DMS79 treated with DMSO at 0.1 percent for 48 hours (cell line): Measurements from ENCODE around the gene ZNF311.
"Not testable (repeated sequence)": the region's sequence is repeated elsewhere in the genome, so short reads cannot be mapped to it uniquely, and the experiment has no call there.

Experiments
- DNase-seq: peaks from one replicate; lab custom pipeline; 2025; lab: John Stamatoyannopoulos, UW

ZNF311 gene

DNA sequence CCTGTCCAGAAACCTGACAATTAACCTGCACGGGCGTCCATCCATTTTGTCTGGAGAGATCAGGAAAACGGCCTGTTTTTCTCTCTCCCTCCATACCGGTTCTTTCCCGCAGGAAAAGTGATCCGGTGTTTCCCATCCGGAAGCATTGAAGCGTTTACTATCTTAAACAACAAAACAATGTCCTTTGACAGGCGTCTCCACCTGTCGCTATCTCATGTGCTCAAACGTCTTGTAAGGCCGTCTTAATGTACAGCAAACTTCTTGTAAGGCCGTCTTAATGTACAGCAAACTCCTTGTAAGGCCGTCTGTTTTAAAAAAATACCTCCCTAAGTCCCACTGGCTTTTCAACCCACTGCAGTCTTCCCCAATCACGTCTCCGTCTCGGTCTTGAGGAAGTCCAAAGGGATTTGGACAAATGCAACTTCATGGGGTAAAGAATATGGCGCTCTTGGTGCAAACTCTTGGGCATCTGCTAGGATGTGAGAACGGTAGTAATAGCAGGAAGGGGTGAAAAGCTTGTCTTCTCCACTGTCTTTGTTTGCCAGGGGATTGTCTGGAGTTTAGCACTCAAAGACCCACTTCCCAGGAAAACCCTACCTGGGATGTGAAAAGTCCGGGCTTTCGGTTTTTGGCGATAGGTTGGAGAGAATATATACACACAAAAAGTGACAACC lies 51.4 kb downstream of the ZNF311 start:
- DNase-seq = peak; percentile 43

GRCh38 chr6:28953039-28953584 lies 52.0 kb downstream of the ZNF311 start:
- peak; percentile 49 for DNase-seq

- not testable (repeated sequence) for DNase-seq
These were observed 55.4 kb downstream of the ZNF311 start for GRCh38 chr6:28949656-28950195.

DNA sequence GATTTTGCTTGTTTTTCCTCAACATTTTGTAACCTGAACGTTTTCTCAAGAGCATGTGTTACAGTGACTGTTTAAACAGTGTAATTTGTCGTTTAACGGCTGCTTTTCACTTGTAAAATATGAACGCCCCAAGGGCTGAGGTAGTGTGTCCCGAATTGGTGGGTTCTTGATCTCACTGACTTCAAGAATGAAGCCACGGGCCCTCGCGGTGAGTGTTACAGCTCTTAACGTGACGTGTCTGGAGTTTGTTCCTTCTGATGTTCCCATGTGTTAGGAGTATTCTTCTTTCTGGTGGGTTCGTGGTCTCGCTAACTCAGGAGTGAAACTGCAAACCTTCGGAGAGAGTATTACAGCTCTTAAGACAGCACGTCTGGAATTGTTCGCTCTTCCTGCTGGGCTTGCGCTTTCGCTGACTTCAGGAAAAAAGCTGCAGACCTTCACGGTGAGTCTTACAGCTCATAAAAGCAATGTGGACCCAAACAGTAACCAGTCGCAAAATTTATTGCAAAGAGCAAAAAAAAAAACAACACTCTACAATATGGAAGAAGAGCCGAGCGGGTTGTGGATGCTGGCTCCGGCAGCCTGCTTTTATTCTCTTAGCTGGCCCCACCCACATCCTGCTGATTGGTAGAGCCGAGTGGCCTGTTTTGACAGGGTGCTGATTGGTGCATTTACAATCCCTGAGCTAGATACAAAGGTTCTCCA lies 56.2 kb downstream of the ZNF311 start:
- DNase-seq = no peak

- DNase-seq = no peak
These were observed 57.3 kb downstream of the ZNF311 start for GRCh38 chr6:28947831-28948270.

DNA sequence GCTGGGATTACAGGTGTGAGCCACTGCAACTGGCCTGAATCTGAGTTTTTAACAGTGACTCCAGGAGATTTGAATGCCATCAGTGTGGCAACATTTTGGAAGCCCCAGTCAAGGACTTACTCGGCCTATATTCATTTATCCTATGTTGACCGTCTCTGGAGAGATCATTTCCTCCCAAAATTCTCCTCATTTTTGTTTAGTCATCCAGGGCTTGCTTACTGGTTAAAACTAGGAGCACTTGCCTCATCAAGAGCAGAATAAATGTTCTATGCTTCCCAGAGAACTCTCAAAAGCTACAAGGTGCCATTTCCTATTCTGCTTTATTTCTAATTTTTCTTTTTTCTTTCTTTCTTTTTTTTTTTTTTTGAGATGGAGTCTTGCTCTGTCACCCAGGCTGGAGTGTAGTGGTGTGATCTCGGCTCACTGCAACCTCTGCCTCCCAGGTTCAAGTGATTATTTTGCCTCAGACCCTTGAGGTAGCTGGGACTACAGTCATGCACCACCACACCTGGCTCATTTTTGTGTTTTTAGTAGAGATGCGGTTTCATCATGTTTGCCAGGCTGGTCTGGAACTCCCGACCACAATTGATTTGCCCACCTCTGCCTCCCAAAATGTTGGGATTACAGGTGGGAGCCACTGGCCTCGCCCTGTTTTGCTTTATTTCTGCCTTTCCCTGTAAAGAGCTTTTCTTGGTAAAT lies 57.9 kb downstream of the ZNF311 start:
- peak; percentile 15 for DNase-seq

GRCh38 chr6:28945349-28945748 lies 59.8 kb downstream of the ZNF311 start:
- DNase-seq = no peak
